GM18861 (cell line): Measurements from ENCODE around the gene UQCR11.

Experiments used
- ATAC-seq: cut with Tn5 transposase; IDR thresholded peaks from one replicate; pipeline ENCODE4 v1.9.1; 2021; ENCODE audit not compliant: unreplicated experiment

Gene UQCR11

GRCh38 chr19:1618157-1619093 is 13.2 kb upstream of the UQCR11 start:
- no peak for ATAC-seq

- no peak for ATAC-seq
Observed at GRCh38 chr19:1616875-1617274, 11.6 kb upstream of the UQCR11 start.

- no peak for ATAC-seq
Observed at GRCh38 chr19:1616396-1616795, 11.1 kb upstream of the UQCR11 start.

- no peak for ATAC-seq
Observed at GRCh38 chr19:1615156-1615765, 10.0 kb upstream of the UQCR11 start.

- no peak for ATAC-seq
Observed at GRCh38 chr19:1613808-1614570, 8.7 kb upstream of the UQCR11 start.

- no peak for ATAC-seq
Observed at GRCh38 chr19:1613146-1613545, 7.9 kb upstream of the UQCR11 start.

GRCh38 chr19:1612114-1613086 is 7.1 kb upstream of the UQCR11 start:
- ATAC-seq = no peak

- ATAC-seq = no peak
Observed at GRCh38 chr19:1611353-1611752, 6.1 kb upstream of the UQCR11 start.

- no peak for ATAC-seq
Observed at GRCh38 chr19:1610579-1610978, 5.3 kb upstream of the UQCR11 start.

- no peak for ATAC-seq
Observed at GRCh38 chr19:1609680-1610474, 4.6 kb upstream of the UQCR11 start.

GRCh38 chr19:1609103-1609396 is 3.8 kb upstream of the UQCR11 start:
- ATAC-seq = no peak

GRCh38 chr19:1608359-1609102 is 3.3 kb upstream of the UQCR11 start:
- ATAC-seq = no peak

GRCh38 chr19:1606138-1606651 is 933 bp upstream of the UQCR11 start:
- ATAC-seq = no peak

GRCh38 chr19:1602091-1602707 is 3.1 kb downstream of the UQCR11 start:
- no peak for ATAC-seq

GRCh38 chr19:1601613-1602064 is 3.6 kb downstream of the UQCR11 start:
- no peak for ATAC-seq

- ATAC-seq = no peak
Observed at GRCh38 chr19:1599460-1599846, 5.8 kb downstream of the UQCR11 start.

GRCh38 chr19:1598777-1599459 is 6.3 kb downstream of the UQCR11 start:
- no peak for ATAC-seq

- ATAC-seq = no peak
Observed at GRCh38 chr19:1593501-1593772, 11.8 kb downstream of the UQCR11 start.
